Uterus (tissue), 2 donors: ENCODE results near the gene PRKN.

ENCODE experiments used
- CTCF ChIP-seq, 4 experiments: fragments of 200-600 bp in 2 of 4; fragments of 450-650 bp in 2 of 4; sonication (generic) in 2 of 4; IDR thresholded peaks; one replicate each; pipeline ENCODE4 v1.5.1; 2016 to 2019; ENCODE audit warnings: antibody characterized with exemption in 4 of 4, mild to moderate bottlenecking in 2 of 4, moderate library complexity in 1 of 4
- POLR2A ChIP-seq, 2 donors: fragments of 450-650 bp; IDR thresholded peaks; one replicate each; pipeline ENCODE4 v1.6.1; 2016; ENCODE audit warnings: antibody characterized with exemption in 2 of 2, mild to moderate bottlenecking in 1 of 2, moderate library complexity in 1 of 2

GRCh38 chr6:162154001-162154400 is 573.6 kb downstream of the PRKN start:
- TF ChIP-seq CTCF (IDR thresholded peaks at IDR 0.05) = no peak
- no peak for TF ChIP-seq POLR2A (IDR thresholded peaks at IDR 0.05)
